PC-3 (cell line): ENCODE measurements around the gene MALRD1. TPM values are rescaled to one million over a fixed set of nuclear protein-coding genes. Genes with fewer than 3 reads are reported as not detected.

Experiments used
- ATAC-seq: fragments of 200-7000 bp; cut with Tn5 transposase; 2 replicates; pipeline ENCODE4 v1.9.1; 2020; ENCODE audit warnings: mild to moderate bottlenecking, moderate library complexity
- BruUV-seq: library from RNA; stranded (reverse); fragments of 400-500 nt; replicated peaks from 2 replicates; lab custom pipeline; 2021; lab: Mats Ljungman, UMichigan
- CTCF ChIA-PET: fragments of 300-600 bp; sonication (Branson Sonifier 250); formaldehyde crosslinking; loops from one replicate; lab custom pipeline; 2022; ENCODE audit warnings: antibody characterized with exemption; lab: Charles Lee
- POLR2A ChIA-PET: fragments of 300-600 bp; sonication (Branson Sonifier 250); formaldehyde crosslinking; loops from one replicate; lab custom pipeline; 2022; ENCODE audit warnings: antibody characterized with exemption; ENCODE audit not compliant: unreplicated experiment; lab: Charles Lee
- DNase-seq: peaks from one replicate; pipeline ENCODE4 v3.0.0-alpha.2; 2015
- H2AFZ ChIP-seq: fragments of 300-600 bp; sonication (generic); 2 replicates; pipeline ENCODE4 v1.6.0; 2016; ENCODE audit warnings: antibody characterized with exemption, low read length
- H3F3A ChIP-seq: fragments of 300-600 bp; sonication (generic); one replicate; pipeline ENCODE4 v1.6.0; 2017; ENCODE audit warnings: antibody characterized with exemption, low read length, control low read depth, mild to moderate bottlenecking; ENCODE audit not compliant: unreplicated experiment
- H3K27ac ChIP-seq: fragments of 300-600 bp; sonication (generic); 2 replicates; pipeline ENCODE4 v1.5.1; 2016; ENCODE audit warnings: mild to moderate bottlenecking, low read length
- H3K27me3 ChIP-seq: fragments of 300-600 bp; sonication (generic); 2 replicates; pipeline ENCODE4 v1.6.1; 2016; ENCODE audit warnings: low read length, mixed read lengths
- H3K36me3 ChIP-seq: fragments of 300-600 bp; sonication (generic); 2 replicates; pipeline ENCODE4 v1.6.1; 2016; ENCODE audit warnings: low read depth, mixed run types, low read length, mixed read lengths
- H3K4me1 ChIP-seq: fragments of 300-600 bp; sonication (generic); 2 replicates; pipeline ENCODE4 v1.5.1; 2016; ENCODE audit warnings: low read length; ENCODE audit not compliant: insufficient read depth
- H3K4me2 ChIP-seq: fragments of 300-600 bp; sonication (generic); 2 replicates; pipeline ENCODE4 v1.6.0; 2016; ENCODE audit warnings: low read length
- H3K4me3 ChIP-seq: fragments of 300-600 bp; sonication (generic); 2 replicates; pipeline ENCODE4 v1.5.1; 2016; ENCODE audit warnings: mild to moderate bottlenecking, low read length, mixed read lengths
- H3K79me2 ChIP-seq: fragments of 300-600 bp; sonication (generic); 2 replicates; pipeline ENCODE4 v1.6.1; 2017; ENCODE audit warnings: low read length, mixed read lengths
- H3K9ac ChIP-seq: fragments of 300-600 bp; sonication (generic); 2 replicates; pipeline ENCODE4 v1.6.0; 2016; ENCODE audit warnings: mild to moderate bottlenecking, low read length
- H3K9me2 ChIP-seq: fragments of 300-600 bp; sonication (generic); replicated peaks from 2 replicates; pipeline ENCODE4 v1.6.1; 2016; ENCODE audit warnings: mixed run types, low read length, mixed read lengths
- H3K9me3 ChIP-seq: fragments of 300-600 bp; sonication (generic); 2 replicates; pipeline ENCODE4 v1.6.1; 2016; ENCODE audit warnings: low read length, mixed read lengths
- H4K20me1 ChIP-seq: fragments of 300-600 bp; sonication (generic); 2 replicates; pipeline ENCODE4 v1.6.1; 2016; ENCODE audit warnings: low read length, mixed read lengths
- CTCF ChIP-seq: fragments of 300-600 bp; sonication (generic); conservative IDR thresholded peaks from 2 replicates; pipeline ENCODE4 v1.5.1; 2017; ENCODE audit warnings: antibody characterized with exemption, low read depth, mild to moderate bottlenecking, low read length
- EZH2 ChIP-seq: fragments of 300-600 bp; sonication (generic); IDR thresholded peaks from one replicate; pipeline ENCODE4 v1.6.1; 2017; ENCODE audit warnings: antibody characterized with exemption, mild to moderate bottlenecking, low read length; ENCODE audit not compliant: unreplicated experiment
- EZH2phosphoT487 ChIP-seq: fragments of 300-600 bp; sonication (generic); IDR thresholded peaks from 2 replicates; pipeline ENCODE4 v1.6.1; 2018; ENCODE audit warnings: mild to moderate bottlenecking, antibody characterized with exemption, low read length, borderline replicate concordance
- intact Hi-C: fragments of 100-400 bp; cut with micrococcal nuclease; formaldehyde crosslinking; loops from 2 replicates; pipeline ENCODE4 v1.9.0; 2023
- total RNA-seq: library from RNA; depleted of rRNA; stranded (reverse); fragments of >200 nt; gene quantifications from 2 replicates; pipeline ENCODE4 v1.2.3, GENCODE V29; 2014

The MALRD1 gene
- total RNA-seq, 1 experiment from 2014 or later = not detected

- no peaks in the 10 kb centered on the region for H3F3A ChIP-seq
- H3K4me2 ChIP-seq = no peak overlapping the region
- H2AFZ ChIP-seq = no peak overlapping the region
- BruUV-seq = no TSS peak
- H3K4me1 ChIP-seq = no peaks in the 10 kb centered on the region
- intact Hi-C loops = no loop called here
- H4K20me1 ChIP-seq = no peaks in the 10 kb centered on the region
- H3K9ac ChIP-seq = no peak overlapping the region
- TF ChIP-seq CTCF = no peak
- no peak for TF ChIP-seq EZH2phosphoT487
- TF ChIP-seq EZH2 = no peak
- H3K79me2 ChIP-seq = no peaks in the 10 kb centered on the region
- H3K27ac ChIP-seq = no peak overlapping the region
- no peaks in the 10 kb centered on the region for H3K27me3 ChIP-seq
- ChIA-PET CTCF (no interaction called here), POLR2A (no interaction called here)
- no peak overlapping the region for H3K4me3 ChIP-seq
- DNase-seq = no peak
- no peaks in the 10 kb centered on the region for H3K36me3 ChIP-seq
- no peaks in the 10 kb centered on the region for H3K9me2 ChIP-seq
- ATAC-seq = no peak
- no peaks in the 10 kb centered on the region for H3K9me3 ChIP-seq
These were observed 966 bp downstream of the MALRD1 start for GRCh38 chr10:19049567-19049966.

DNA sequence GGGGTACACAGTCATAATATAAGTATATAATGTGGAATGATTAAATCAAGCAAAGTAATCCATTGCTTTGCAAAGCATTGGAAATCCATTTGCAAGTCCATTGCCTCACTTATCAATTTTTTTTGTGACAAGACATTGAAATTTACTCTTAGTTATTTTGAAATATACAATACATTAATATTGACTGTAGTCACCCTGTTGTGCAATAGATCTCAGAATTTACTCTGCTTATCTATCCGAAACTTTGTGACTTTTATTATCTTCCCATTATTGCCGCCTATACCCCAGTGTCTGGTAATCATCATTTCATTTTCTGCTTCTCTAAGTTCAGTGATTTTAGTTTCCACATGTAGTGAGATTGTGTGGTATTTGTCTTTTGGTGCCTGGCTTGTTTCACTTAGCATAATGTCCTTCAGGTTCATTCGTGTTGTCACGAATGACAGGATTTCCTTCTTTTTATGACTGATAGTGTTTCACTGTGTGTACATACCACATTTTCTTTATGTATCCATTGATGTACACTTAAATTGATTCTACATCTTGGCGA, 5.8 kb downstream of the MALRD1 start:
- Histone ChIP-seq H3K4me1 (no peaks in the 10 kb centered on the region), H3K27ac (no peak overlapping the region), H3K27me3 (no peaks in the 10 kb centered on the region), H4K20me1 (no peaks in the 10 kb centered on the region), H3K9me2 (no peaks in the 10 kb centered on the region), H3K4me3 (no peak overlapping the region), H3K4me2 (no peak overlapping the region), H3K36me3 (no peaks in the 10 kb centered on the region), H2AFZ (no peak overlapping the region), H3K9me3 (no peaks in the 10 kb centered on the region), H3F3A (no peaks in the 10 kb centered on the region), H3K9ac (no peak overlapping the region), H3K79me2 (no peaks in the 10 kb centered on the region)
- POLR2A ChIA-PET = no interaction called here
- TF ChIP-seq EZH2 (no peak), CTCF (no peak), EZH2phosphoT487 (no peak)
- no TSS peak for BruUV-seq
- CTCF ChIA-PET = no interaction called here
- intact Hi-C loops = no loop called here
- ATAC-seq = no peak
- no peak for DNase-seq

DNA sequence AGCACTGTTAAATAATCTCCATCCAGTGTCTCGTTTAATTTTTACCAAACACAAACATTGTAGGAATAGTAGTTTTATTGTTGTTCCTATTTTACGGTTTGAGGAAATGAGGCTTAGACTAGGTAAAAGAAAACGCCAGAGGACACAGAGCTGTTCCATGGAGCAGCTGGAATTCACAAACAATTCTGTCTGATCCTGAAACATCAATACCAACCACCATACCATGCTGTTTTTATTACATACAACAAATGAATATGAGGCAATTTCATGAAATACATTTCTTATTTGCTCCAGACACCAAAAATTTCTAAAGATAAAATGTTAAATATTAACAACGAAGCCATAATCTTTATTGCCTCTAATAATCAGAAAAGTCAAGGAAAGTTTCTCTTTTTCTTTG, 9.4 kb downstream of the MALRD1 start:
- Histone ChIP-seq H3K9me2 (no peaks in the 10 kb centered on the region), H3K4me1 (no peaks in the 10 kb centered on the region), H3K4me3 (no peak overlapping the region), H4K20me1 (no peaks in the 10 kb centered on the region), H3K4me2 (no peak overlapping the region), H3K9me3 (no peaks in the 10 kb centered on the region), H3K9ac (no peak overlapping the region), H2AFZ (no peak overlapping the region), H3K79me2 (no peaks in the 10 kb centered on the region), H3K27ac (no peak overlapping the region), H3F3A (no peaks in the 10 kb centered on the region), H3K36me3 (no peaks in the 10 kb centered on the region), H3K27me3 (no peaks in the 10 kb centered on the region)
- intact Hi-C loops = no loop called here
- CTCF ChIA-PET = no interaction called here
- DNase-seq (no peak), ATAC-seq (no peak)
- TF ChIP-seq EZH2phosphoT487 (no peak), CTCF (no peak)
- POLR2A ChIA-PET = no interaction called here
- no TSS peak for BruUV-seq
